ENCODE data around the gene MSH5. TPM values are rescaled to one million over a fixed set of nuclear protein-coding genes. Genes with fewer than 3 reads are reported as not detected.

The MSH5 gene
- total and polyA plus RNA-seq, 9 of the 15 experiments (the other 6 are each of a cell fraction or from before 2014, with no cell fraction given) = 12.5 to 104 (median 46.6) TPM

DNA sequence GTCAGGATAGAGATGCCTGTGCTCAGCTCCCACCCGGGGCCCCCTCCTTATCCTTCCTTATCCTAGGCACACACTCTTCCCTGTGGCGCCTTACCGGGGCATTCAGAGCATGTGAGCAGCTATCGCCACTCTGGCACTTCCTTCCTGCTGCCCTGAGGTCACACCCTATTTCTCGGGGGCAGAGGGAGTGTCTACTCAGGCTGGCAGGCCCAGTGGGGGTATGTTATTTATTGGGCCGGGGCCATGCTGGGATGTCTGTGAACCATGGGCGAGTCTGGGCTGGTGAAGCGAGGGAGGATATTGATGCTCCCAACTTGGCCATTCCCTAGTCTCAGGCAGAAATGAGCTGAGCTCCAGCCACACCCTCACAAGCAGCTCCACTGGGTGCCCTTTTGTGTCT, 28.6 kb upstream of the MSH5 start (continued):
- TF ChIP-seq, protein P1, sequence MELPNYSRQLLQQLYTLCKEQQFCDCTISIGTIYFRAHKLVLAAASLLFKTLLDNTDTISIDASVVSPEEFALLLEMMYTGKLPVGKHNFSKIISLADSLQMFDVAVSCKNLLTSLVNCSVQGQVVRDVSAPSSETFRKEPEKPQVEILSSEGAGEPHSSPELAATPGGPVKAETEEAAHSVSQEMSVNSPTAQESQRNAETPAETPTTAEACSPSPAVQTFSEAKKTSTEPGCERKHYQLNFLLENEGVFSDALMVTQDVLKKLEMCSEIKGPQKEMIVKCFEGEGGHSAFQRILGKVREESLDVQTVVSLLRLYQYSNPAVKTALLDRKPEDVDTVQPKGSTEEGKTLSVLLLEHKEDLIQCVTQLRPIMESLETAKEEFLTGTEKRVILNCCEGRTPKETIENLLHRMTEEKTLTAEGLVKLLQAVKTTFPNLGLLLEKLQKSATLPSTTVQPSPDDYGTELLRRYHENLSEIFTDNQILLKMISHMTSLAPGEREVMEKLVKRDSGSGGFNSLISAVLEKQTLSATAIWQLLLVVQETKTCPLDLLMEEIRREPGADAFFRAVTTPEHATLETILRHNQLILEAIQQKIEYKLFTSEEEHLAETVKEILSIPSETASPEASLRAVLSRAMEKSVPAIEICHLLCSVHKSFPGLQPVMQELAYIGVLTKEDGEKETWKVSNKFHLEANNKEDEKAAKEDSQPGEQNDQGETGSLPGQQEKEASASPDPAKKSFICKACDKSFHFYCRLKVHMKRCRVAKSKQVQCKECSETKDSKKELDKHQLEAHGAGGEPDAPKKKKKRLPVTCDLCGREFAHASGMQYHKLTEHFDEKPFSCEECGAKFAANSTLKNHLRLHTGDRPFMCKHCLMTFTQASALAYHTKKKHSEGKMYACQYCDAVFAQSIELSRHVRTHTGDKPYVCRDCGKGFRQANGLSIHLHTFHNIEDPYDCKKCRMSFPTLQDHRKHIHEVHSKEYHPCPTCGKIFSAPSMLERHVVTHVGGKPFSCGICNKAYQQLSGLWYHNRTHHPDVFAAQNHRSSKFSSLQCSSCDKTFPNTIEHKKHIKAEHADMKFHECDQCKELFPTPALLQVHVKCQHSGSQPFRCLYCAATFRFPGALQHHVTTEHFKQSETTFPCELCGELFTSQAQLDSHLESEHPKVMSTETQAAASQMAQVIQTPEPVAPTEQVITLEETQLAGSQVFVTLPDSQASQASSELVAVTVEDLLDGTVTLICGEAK (IDR thresholded peaks at IDR 0.05) = no peak
- TF ChIP-seq, protein P1 (CRISPR knock-in tag; IDR thresholded peaks at IDR 0.05) = 0 out of 2 replicates have a peak, but pooled peaks have one; percentile 26
- TF ChIP-seq ZFP30 (CRISPR knock-in tag; IDR thresholded peaks at IDR 0.05; ENCODE audit: borderline replicate concordance) = no peak
- peak; percentile 68 for TF ChIP-seq CBFA2T3 (IDR thresholded peaks at IDR 0.05)
- TF ChIP-seq KAT2B (IDR thresholded peaks at IDR 0.05; ENCODE audit: low read depth, low read length) = no peak
- TF ChIP-seq, protein P2, sequence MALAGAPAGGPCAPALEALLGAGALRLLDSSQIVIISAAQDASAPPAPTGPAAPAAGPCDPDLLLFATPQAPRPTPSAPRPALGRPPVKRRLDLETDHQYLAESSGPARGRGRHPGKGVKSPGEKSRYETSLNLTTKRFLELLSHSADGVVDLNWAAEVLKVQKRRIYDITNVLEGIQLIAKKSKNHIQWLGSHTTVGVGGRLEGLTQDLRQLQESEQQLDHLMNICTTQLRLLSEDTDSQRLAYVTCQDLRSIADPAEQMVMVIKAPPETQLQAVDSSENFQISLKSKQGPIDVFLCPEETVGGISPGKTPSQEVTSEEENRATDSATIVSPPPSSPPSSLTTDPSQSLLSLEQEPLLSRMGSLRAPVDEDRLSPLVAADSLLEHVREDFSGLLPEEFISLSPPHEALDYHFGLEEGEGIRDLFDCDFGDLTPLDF (CRISPR knock-in tag; IDR thresholded peaks at IDR 0.05) = no peak
- 0 out of 2 replicates have a peak, but pooled peaks have one; percentile 40 for TF ChIP-seq ZBTB17 (CRISPR knock-in tag; IDR thresholded peaks at IDR 0.05)
- TF ChIP-seq BACH1 (tag; IDR thresholded peaks at IDR 0.05) = no peak
- no peak for TF ChIP-seq ZFPM2 (CRISPR knock-in tag; IDR thresholded peaks at IDR 0.05)
- TF ChIP-seq, protein P3, sequence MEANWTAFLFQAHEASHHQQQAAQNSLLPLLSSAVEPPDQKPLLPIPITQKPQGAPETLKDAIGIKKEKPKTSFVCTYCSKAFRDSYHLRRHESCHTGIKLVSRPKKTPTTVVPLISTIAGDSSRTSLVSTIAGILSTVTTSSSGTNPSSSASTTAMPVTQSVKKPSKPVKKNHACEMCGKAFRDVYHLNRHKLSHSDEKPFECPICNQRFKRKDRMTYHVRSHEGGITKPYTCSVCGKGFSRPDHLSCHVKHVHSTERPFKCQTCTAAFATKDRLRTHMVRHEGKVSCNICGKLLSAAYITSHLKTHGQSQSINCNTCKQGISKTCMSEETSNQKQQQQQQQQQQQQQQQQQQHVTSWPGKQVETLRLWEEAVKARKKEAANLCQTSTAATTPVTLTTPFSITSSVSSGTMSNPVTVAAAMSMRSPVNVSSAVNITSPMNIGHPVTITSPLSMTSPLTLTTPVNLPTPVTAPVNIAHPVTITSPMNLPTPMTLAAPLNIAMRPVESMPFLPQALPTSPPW (CRISPR knock-in tag; IDR thresholded peaks at IDR 0.05) = 0 out of 2 replicates have a peak, but pooled peaks have one; percentile 16
- TF ChIP-seq ZNF785 (CRISPR knock-in tag; IDR thresholded peaks at IDR 0.05) = no peak
- 0 out of 2 replicates have a peak, but pooled peaks have one; percentile 39 for TF ChIP-seq ZNF592 (IDR thresholded peaks at IDR 0.05)
- no peak for TF ChIP-seq ZBED1 (IDR thresholded peaks at IDR 0.05)
